Medulla oblongata (tissue), 1 donor: ENCODE data around the gene FCRLA.
"Not testable (repeated sequence)": the region's sequence is repeated elsewhere in the genome, so short reads cannot be mapped to it uniquely, and the experiment has no call there.

Experiments
- DNase-seq: peaks from one replicate; pipeline ENCODE4 v3.0.0-alpha.2; 2015; ENCODE audit errors: extremely low spot score

The FCRLA gene

GRCh38 chr1:161706482-161707347 is at the start of gene FCRLA:
TSS of gene FCRLA (plus strand) at chr1:161707229. CDS start at chr1:161707265, 36 bp downstream.
- no peak for DNase-seq

GRCh38 chr1:161658524-161658923 is 48.5 kb upstream of the FCRLA start:
- DNase-seq = not testable (repeated sequence)

GRCh38 chr1:161661660-161662311 is 45.2 kb upstream of the FCRLA start:
- not testable (repeated sequence) for DNase-seq

GRCh38 chr1:161662684-161663339 is 44.2 kb upstream of the FCRLA start, which contains the start of gene FCGR2B:
TSS of gene FCGR2B (plus strand) at chr1:161663143. CDS start at chr1:161663242, 99 bp downstream.
- not testable (repeated sequence) for DNase-seq

- DNase-seq = not testable (repeated sequence)
These were observed 43.5 kb upstream of the FCRLA start for GRCh38 chr1:161663569-161663968.

GRCh38 chr1:161664689-161665088 is 42.3 kb upstream of the FCRLA start:
- not testable (repeated sequence) for DNase-seq

- DNase-seq = not testable (repeated sequence)
These were observed 35.7 kb upstream of the FCRLA start for GRCh38 chr1:161671045-161672020.

- not testable (repeated sequence) for DNase-seq
These were observed 33.6 kb upstream of the FCRLA start for GRCh38 chr1:161673437-161673836.

- not testable (repeated sequence) for DNase-seq
These were observed 32.6 kb upstream of the FCRLA start for GRCh38 chr1:161674447-161674846.

GRCh38 chr1:161674908-161675307 is 32.1 kb upstream of the FCRLA start:
- DNase-seq = not testable (repeated sequence)

- peak; percentile 68 for DNase-seq
These were observed 30.6 kb upstream of the FCRLA start for GRCh38 chr1:161676441-161676840.

- DNase-seq = peak; percentile 7
These were observed 29.9 kb upstream of the FCRLA start for GRCh38 chr1:161676958-161677689.

- DNase-seq = no peak
These were observed 28.5 kb upstream of the FCRLA start for GRCh38 chr1:161678500-161678899.

- DNase-seq = no peak
These were observed 25.1 kb upstream of the FCRLA start for GRCh38 chr1:161681879-161682278.

- DNase-seq = no peak
These were observed 18.1 kb upstream of the FCRLA start for GRCh38 chr1:161688946-161689345.

GRCh38 chr1:161691846-161692245 is 15.2 kb upstream of the FCRLA start:
- DNase-seq = no peak

- not testable (repeated sequence) for DNase-seq
These were observed 13.9 kb upstream of the FCRLA start for GRCh38 chr1:161693020-161693712.

- DNase-seq = not testable (repeated sequence)
These were observed 8.7 kb upstream of the FCRLA start for GRCh38 chr1:161698302-161698701.

- no peak for DNase-seq
These were observed 4.8 kb upstream of the FCRLA start for GRCh38 chr1:161702250-161702649.

GRCh38 chr1:161705537-161705936 is 1.5 kb upstream of the FCRLA start:
- no peak for DNase-seq
